ENCODE measurements around the gene TMBIM4.
"Not testable (repeated sequence)": the region's sequence is repeated elsewhere in the genome, so short reads cannot be mapped to it uniquely, and the experiment has no call there.

Gene TMBIM4

GRCh38 chr12:66169221-66170170, at the start of gene TMBIM4:
Gene TMBIM4 (minus strand): TSS chr12:66169996. CDS start chr12:66169951, 45 bp downstream.
- DNase-seq (ENCODE audit: low read depth in 1 of 2, low spot score in 1 of 2) = peak; percentile 65 to 72

- no peak for DNase-seq (ENCODE audit: low read depth in 1 of 2, low spot score in 1 of 2)
These were observed 47.6 kb upstream of the TMBIM4 start for GRCh38 chr12:66217342-66217917.

DNA sequence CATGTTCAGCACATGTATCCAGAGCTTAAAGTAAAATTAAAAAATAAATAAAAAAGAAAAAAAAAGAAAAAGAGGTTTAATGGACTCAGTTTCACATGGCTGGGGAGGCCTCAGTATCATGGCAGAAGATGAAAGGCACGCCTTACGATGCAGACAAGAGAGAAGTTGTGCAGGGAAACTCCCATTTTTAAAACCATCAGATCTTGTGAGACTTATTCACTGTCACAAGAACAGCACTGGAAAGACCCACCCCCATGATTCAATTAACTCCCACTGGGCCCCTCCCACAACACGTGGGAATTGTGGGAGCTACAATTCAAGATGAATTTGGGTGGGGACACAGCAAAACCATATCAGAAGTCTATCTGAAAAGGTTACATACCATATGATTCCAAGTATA, 43.2 kb upstream of the TMBIM4 start:
- DNase-seq (ENCODE audit: low read depth in 1 of 2, low spot score in 1 of 2) = not testable (repeated sequence)

GRCh38 chr12:66211573-66211972, 41.8 kb upstream of the TMBIM4 start:
- not testable (repeated sequence) for DNase-seq (ENCODE audit: low read depth in 1 of 2, low spot score in 1 of 2)

DNA sequence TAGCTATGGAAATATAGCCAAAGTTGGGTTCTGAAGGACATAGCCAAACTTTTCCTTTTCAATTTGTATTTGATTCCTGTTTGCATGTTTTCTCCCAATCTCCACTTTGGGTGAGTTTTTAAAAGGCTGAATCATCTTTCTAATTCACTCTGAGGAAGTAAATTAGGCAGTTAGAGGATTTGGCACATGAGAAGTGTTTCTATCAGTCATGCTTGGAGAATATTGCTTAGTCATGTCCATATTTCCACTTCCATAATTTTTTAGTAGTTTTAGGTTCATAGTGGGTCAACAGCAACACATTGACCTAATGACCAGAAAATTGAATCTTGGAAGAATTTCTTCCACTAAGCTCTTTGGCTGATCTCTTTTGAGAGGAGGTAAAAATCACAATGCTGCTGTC, 41.0 kb upstream of the TMBIM4 start:
- no peak for DNase-seq (ENCODE audit: low read depth in 1 of 2, low spot score in 1 of 2)

DNA sequence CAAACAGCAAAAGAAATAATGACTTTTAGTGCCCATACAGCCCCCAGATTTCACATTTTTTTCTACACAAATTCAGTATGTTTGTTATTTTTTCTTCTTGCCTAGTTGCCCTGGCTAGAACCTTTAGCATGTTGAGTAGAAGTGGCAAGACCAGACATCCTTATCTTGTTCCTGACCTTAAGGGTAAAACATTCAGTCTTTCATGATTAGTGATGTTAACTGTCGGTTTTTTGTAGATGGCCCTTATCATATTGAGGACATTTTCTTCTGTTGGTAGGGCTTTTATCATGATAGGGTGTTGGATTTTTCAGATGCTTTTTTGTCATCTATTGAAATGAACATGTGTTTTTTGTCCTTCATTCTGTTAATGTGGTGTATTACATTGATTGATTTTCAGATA, 36.3 kb upstream of the TMBIM4 start:
- DNase-seq (ENCODE audit: low read depth in 1 of 2, low spot score in 1 of 2) = no peak

DNA sequence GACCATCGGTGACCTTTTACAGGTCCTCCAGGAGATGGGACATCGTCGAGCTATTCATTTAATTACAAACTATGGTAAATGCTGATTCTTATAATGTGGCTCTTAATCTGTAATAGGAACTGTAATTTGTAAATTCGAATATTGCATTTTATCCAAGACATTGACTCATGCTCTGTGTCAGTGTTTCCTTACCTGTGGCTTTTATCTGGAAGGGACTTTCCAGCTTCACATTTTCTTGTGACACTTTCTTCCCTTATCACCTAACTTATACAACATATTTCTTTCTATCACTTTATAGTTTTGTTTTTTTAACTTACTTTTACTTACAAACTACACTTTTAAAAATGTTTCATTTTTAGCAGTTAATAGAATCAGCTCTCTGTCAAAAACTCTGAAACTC, 34.0 kb upstream of the TMBIM4 start:
- DNase-seq (ENCODE audit: low read depth in 1 of 2, low spot score in 1 of 2) = no peak

DNA sequence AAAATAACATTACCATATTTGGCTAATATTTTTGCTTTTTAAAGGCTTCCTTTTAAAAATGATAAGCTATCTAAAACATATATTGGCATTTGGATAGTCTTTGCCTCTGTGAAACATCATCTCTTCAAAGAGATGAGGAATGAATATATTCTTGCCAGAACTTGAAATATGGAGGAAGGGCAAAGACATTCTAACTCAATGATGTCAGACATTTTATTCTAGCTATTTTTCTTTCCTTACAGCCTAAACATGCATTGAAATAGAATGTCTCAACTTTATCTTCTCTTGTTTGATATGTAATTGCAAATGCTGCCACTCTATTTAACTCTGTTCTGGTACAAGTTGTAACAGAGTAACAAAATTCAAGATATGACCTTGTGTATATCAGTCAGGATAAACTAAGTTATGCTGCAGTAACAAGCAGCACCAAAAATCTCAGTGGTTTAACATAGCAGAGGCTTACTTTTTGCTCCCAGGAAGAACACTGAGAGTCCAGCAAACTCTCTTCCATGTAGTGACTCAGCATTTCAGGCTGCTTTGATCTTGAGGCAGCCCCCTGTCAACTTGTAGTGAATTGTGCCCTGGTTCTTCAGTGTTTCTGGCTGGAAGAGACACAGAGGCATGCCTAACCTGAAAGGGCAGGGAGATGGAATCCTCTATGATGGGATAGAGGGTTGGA, 30.2 kb upstream of the TMBIM4 start:
- DNase-seq (ENCODE audit: low read depth in 1 of 2, low spot score in 1 of 2) = no peak

GRCh38 chr12:66199141-66199540, 29.3 kb upstream of the TMBIM4 start:
- no peak for DNase-seq (ENCODE audit: low read depth in 1 of 2, low spot score in 1 of 2)

GRCh38 chr12:66197495-66197921, 27.7 kb upstream of the TMBIM4 start:
- no peak for DNase-seq (ENCODE audit: low read depth in 1 of 2, low spot score in 1 of 2)

DNA sequence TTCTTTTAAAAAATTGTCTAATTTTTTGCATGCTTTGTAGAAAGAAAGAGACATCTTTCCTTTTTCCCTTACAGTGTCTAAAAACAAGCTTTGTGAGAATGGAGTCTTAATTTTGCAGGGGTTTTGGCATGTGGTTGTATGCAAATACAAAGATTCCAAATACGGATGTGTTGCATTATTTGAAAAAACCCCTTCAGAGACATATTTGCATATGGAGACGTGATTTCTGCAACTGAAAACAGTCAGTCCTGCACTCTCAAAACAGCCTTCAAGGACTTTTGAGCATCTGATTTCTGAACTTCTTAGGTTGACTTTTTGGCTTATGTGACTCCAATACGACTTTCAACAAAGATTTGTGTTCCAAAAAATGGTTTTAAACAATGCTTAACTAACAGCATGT, 27.0 kb upstream of the TMBIM4 start:
- no peak for DNase-seq (ENCODE audit: low read depth in 1 of 2, low spot score in 1 of 2)

DNA sequence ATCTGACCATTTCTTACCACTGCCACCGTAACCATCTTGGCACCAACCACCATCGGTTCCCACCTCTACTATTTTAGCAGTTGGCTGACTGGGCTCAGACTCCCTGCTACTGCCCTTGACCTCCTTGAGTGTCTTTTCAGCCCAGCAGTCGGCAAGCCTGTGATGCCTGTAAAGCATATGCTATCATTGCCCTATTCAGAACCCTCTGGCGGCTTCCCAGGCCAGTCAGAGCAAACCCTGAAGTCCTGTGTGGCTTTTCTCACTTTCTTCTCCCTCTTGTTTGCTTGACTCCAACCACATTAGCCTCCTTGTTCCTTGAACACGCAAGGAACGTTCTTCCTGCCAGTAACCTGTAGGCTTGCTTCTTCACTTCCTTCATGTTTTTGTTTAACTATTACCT, 25.4 kb upstream of the TMBIM4 start:
- DNase-seq (ENCODE audit: low read depth in 1 of 2, low spot score in 1 of 2) = no peak

DNA sequence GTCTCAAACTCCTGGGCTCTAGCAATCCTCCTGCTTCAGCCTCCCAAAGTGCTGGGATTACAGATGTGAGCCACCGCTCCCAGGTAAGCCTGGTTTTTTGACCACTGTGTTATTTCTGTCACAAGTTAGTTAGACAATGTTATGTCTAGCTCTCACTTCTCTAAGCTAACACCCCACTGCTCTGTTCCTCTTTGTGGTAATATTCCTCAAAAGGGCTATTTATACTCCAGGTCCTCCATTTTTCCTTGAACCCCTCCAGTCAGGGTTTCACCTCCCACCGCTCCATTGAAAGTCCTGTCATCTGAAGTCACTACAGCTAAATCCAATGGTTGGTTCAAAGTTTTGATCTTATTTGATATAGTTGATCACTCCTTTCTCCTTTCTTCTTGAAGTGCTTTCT, 24.3 kb upstream of the TMBIM4 start:
- no peak for DNase-seq (ENCODE audit: low read depth in 1 of 2, low spot score in 1 of 2)

DNA sequence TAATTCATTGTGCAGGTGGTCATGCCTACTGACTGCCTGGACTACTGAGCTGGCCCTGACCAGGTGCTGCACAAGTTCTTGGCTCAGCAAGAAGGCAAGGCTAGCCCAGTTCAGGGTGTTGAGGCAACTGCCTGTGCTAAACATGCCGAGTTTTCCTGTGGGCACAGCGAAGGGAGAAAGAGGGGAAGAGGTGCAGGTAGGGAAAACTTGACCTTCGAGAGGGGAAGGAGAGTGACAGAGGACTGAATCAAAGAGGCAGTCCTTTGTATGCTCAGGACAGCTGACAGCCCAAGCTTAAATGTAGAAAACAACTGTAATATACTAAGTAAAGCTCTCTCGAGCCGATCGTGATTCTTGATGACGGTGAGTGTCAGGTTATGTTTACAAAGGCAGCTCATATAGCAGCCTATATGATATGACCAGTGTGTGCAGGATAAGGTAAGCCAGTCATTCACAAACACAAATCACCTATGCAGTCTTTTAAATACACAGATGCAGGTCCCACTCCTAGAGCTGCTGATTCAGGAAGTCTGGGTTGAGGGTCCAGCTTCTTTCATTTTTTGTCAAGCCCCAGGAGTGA, 21.8 kb upstream of the TMBIM4 start:
- no peak for DNase-seq (ENCODE audit: low read depth in 1 of 2, low spot score in 1 of 2)

DNA sequence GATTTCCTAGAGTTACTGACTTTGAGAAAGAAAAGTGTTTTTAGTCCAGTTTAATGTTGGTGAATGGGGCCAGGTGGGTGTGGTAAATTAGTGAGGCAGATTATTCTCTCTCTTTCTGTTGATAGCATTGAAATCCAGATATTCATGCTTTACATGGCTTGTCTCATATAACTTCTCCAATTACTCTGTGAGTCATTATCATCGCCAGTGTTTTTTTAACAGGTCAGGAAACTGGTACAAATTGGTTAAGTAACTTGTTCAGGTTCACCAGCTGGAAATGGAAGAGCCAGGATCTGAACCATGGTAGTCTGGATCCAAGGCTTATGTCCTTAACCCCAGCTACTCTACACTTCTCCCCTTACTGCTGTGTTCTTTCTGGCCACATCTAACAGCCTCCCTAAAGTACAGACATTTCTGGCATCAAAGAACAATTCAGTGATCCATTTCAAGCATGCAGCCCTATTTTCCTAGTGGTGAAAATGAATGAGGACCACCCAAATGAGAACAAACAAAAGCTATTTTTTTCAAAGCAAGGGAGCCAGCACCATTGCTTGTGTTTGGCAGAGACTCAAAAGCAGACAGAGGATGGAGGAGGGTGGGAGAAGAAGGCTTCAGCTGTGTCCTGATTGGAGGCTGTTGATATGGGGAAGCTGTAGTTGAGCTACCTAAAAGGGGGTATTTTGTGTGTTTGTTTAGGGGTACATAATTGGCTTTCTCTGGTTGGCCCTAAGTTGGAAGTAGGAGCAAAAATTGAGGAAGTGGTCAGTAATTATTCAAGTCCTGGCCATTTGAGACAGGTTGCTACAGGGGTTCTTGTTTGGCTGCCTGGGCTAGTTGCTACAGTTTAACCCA, 20.9 kb upstream of the TMBIM4 start:
- no peak for DNase-seq (ENCODE audit: low read depth in 1 of 2, low spot score in 1 of 2)

- no peak for DNase-seq (ENCODE audit: low read depth in 1 of 2, low spot score in 1 of 2)
These were observed 20.1 kb upstream of the TMBIM4 start for GRCh38 chr12:66189889-66190288.

DNA sequence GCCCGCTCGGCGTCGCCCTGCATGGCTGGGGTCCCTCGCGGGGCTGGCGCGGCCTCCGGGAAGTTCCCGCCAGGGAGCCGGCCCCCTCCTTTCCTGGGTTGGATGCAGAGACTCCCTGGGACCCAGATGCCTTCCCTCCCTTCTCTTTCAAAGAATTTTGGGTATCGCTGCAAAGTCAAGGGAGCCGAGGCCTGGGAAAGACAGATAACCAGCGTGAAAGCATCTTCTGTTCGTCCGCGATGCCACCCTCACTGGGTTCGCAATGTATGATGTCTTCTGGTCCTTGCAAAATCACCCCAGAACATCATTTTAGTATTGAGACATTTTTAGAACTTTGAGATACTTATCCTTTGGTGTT, 19.7 kb upstream of the TMBIM4 start:
- no peak for DNase-seq (ENCODE audit: low read depth in 1 of 2, low spot score in 1 of 2)

- peak in 1 of 2 donors; percentile 11 for DNase-seq (ENCODE audit: low read depth in 1 of 2, low spot score in 1 of 2)
These were observed 19.0 kb upstream of the TMBIM4 start, which contains the start of gene IRAK3 for GRCh38 chr12:66188584-66189485. Gene IRAK3 (plus strand): TSS chr12:66189214. CDS start chr12:66189300, 86 bp downstream.

- no peak for DNase-seq (ENCODE audit: low read depth in 1 of 2, low spot score in 1 of 2)
These were observed 18.0 kb upstream of the TMBIM4 start for GRCh38 chr12:66187821-66188220.

GRCh38 chr12:66187036-66187435, 17.2 kb upstream of the TMBIM4 start:
- no peak for DNase-seq (ENCODE audit: low read depth in 1 of 2, low spot score in 1 of 2)

All from stimulated activated CD4-positive, alpha-beta T cell treated with anti-CD3 and anti-CD28 coated beads, Interleukin-15, amount 100 ng/mL, for 1 hour (primary cell).